DND-41 (cell line): ENCODE measurements around the gene CDHR1.

Experiments
- ATAC-seq: fragments of 200-7000 bp; cut with Tn5 transposase; 3 replicates; pipeline ENCODE4 v1.9.1; 2021; ENCODE audit warnings: low read depth; ENCODE audit not compliant: insufficient read depth
- DNase-seq: peaks from one replicate; pipeline ENCODE4 v3.0.0-alpha.2; 2020
- H2AFZ ChIP-seq: 2 replicates; pipeline ENCODE4 v1.6.0; 2012; ENCODE audit warnings: low read depth, low read length
- H3K27ac ChIP-seq: 2 replicates; pipeline ENCODE4 v1.5.1; 2012; ENCODE audit warnings: low read length, inconsistent platforms
- H3K27me3 ChIP-seq: fragments of 200-600 bp; sonication (generic); 2 replicates; pipeline ENCODE4 v1.6.0; 2012; ENCODE audit warnings: low read length, mild to moderate bottlenecking, inconsistent platforms; ENCODE audit not compliant: insufficient read depth, poor library complexity
- H3K36me3 ChIP-seq: 2 replicates; pipeline ENCODE4 v1.5.1; 2012; ENCODE audit warnings: low read length, inconsistent platforms; ENCODE audit not compliant: insufficient read depth
- H3K4me1 ChIP-seq: 2 replicates; pipeline ENCODE4 v1.5.1; 2012; ENCODE audit warnings: mild to moderate bottlenecking, low read length; ENCODE audit not compliant: insufficient read depth
- H3K4me2 ChIP-seq: 2 replicates; pipeline ENCODE4 v1.6.0; 2012; ENCODE audit warnings: mild to moderate bottlenecking, moderate library complexity, low read length, inconsistent platforms; ENCODE audit not compliant: insufficient read depth
- H3K4me3 ChIP-seq, 2 experiments: fragments of 200-600 bp in 1 of 2; shearing (Covaris generic) in 1 of 2; 2 replicates each; pipeline ENCODE4 v1.5.1; 2012 to 2016; ENCODE audit warnings: inconsistent platforms in 2 of 2, low read length in 2 of 2, mild to moderate bottlenecking in 2 of 2, low read depth in 1 of 2, moderate library complexity in 1 of 2
- H3K79me2 ChIP-seq: 2 replicates; pipeline ENCODE4 v1.6.0; 2012; ENCODE audit warnings: low read length, inconsistent platforms; ENCODE audit not compliant: insufficient read depth
- H3K9ac ChIP-seq: 2 replicates; pipeline ENCODE4 v1.6.0; 2012; ENCODE audit warnings: low read depth, mild to moderate bottlenecking, inconsistent platforms, low read length, moderate library complexity
- H3K9me3 ChIP-seq: 2 replicates; pipeline ENCODE4 v1.5.1; 2012; ENCODE audit warnings: low read length, moderate library complexity, mild to moderate bottlenecking, inconsistent platforms; ENCODE audit not compliant: insufficient read depth, severe bottlenecking
- H4K20me1 ChIP-seq: 2 replicates; pipeline ENCODE4 v1.6.0; 2012; ENCODE audit warnings: low read length; ENCODE audit not compliant: insufficient read depth
- EZH2 ChIP-seq: IDR thresholded peaks from 3 replicates; pipeline ENCODE4 v1.6.1; 2012; ENCODE audit warnings: borderline replicate concordance, low read depth, mild to moderate bottlenecking, moderate library complexity, low read length, inconsistent platforms; ENCODE audit not compliant: severe bottlenecking
- TF ChIP-seq, protein P1 (sequence below): IDR thresholded peaks from 2 replicates; pipeline ENCODE4 v1.5.1; 2012; ENCODE audit warnings: borderline replicate concordance, low read length, moderate library complexity, mild to moderate bottlenecking; ENCODE audit not compliant: poor library complexity, severe bottlenecking; ENCODE audit errors: extremely low read depth

CDHR1 gene

DNA sequence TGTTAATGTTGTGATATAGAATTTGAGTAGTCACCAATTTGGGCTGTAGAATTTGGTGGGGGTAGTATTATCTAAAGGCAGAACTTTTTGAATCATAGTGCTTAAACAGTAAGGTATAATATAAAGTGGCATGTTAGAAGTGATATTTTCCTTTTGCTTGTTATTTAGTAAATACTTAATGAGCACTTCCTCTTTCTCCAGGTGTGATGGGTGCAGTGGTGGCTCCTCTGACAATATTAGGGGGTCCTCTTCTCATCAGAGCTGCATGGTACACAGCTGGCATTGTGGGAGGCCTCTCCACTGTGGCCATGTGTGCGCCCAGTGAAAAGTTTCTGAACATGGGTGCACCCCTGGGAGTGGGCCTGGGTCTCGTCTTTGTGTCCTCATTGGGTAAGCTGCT is 44.5 kb upstream of the CDHR1 start:
- ATAC-seq = no peak
- no peaks in the 10 kb centered on the region for H3K9me3 ChIP-seq
- no peaks in the 10 kb centered on the region for H3K27me3 ChIP-seq
- H3K4me1 ChIP-seq = no peaks in the 10 kb centered on the region
- H3K4me2 ChIP-seq = no peak overlapping the region
- no peaks in the 10 kb centered on the region; the same call in 1 of the 2 replicates for H4K20me1 ChIP-seq
- peaks cover 91% of the 10 kb centered on the region for H3K36me3 ChIP-seq
- no peak for DNase-seq
- no peak overlapping the region for H2AFZ ChIP-seq
- no peak overlapping the region for H3K9ac ChIP-seq
- H3K79me2 ChIP-seq = no peaks in the 10 kb centered on the region
- TF ChIP-seq, protein P1, sequence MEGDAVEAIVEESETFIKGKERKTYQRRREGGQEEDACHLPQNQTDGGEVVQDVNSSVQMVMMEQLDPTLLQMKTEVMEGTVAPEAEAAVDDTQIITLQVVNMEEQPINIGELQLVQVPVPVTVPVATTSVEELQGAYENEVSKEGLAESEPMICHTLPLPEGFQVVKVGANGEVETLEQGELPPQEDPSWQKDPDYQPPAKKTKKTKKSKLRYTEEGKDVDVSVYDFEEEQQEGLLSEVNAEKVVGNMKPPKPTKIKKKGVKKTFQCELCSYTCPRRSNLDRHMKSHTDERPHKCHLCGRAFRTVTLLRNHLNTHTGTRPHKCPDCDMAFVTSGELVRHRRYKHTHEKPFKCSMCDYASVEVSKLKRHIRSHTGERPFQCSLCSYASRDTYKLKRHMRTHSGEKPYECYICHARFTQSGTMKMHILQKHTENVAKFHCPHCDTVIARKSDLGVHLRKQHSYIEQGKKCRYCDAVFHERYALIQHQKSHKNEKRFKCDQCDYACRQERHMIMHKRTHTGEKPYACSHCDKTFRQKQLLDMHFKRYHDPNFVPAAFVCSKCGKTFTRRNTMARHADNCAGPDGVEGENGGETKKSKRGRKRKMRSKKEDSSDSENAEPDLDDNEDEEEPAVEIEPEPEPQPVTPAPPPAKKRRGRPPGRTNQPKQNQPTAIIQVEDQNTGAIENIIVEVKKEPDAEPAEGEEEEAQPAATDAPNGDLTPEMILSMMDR = no peak
- TF ChIP-seq EZH2 = no peak
- no peak overlapping the region for H3K4me3 ChIP-seq
- H3K27ac ChIP-seq = no peak overlapping the region

DNA sequence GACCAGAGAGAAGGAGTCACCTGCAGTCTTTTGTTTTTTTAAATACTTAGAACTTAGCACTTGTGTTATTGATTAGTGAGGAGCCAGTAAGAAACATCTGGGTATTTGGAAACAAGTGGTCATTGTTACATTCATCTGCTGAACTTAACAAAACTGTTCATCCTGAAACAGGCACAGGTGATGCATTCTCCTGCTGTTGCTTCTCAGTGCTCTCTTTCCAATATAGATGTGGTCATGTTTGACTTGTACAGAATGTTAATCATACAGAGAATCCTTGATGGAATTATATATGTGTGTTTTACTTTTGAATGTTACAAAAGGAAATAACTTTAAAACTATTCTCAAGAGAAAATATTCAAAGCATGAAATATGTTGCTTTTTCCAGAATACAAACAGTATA is 41.6 kb upstream of the CDHR1 start:
- Histone ChIP-seq H3K9ac (no peak overlapping the region), H2AFZ (no peak overlapping the region), H3K27me3 (no peaks in the 10 kb centered on the region), H3K36me3 (peaks cover 66% of the 10 kb centered on the region), H3K4me2 (no peak overlapping the region), H3K4me1 (no peaks in the 10 kb centered on the region), H3K27ac (no peak overlapping the region), H3K4me3 (no peak overlapping the region), H3K9me3 (no peaks in the 10 kb centered on the region), H3K79me2 (no peaks in the 10 kb centered on the region), H4K20me1 (no peaks in the 10 kb centered on the region; the same call in 1 of the 2 replicates)
- ATAC-seq (no peak), DNase-seq (no peak)
- TF ChIP-seq, protein P1 = no peak
- TF ChIP-seq EZH2 = no peak

DNA sequence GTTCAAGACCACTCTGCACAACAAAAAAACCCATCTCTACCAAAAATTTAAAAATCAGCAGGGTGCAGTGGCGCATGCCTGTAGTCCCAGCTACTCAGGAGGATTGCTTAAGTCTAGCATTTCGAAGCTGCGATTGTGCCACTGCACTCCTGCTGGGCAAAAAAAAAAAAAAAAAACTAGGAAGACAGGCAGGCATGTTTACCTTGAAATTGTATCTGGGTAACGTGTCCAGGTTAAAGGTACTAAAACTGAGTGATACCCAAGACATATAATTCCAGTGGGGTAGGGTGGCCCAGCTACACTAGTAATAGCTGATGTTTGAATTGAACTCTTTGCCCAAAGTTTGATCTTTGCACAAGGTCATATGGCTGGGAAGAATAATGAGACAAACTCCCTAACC is 38.8 kb upstream of the CDHR1 start:
- TF ChIP-seq, protein P1 = no peak
- TF ChIP-seq EZH2 = no peak
- Histone ChIP-seq H3K9ac (no peak overlapping the region), H3K4me3 (no peak overlapping the region), H3K9me3 (no peaks in the 10 kb centered on the region), H4K20me1 (no peaks in the 10 kb centered on the region), H3K36me3 (peaks cover 43% of the 10 kb centered on the region), H2AFZ (no peak overlapping the region), H3K4me1 (no peaks in the 10 kb centered on the region), H3K79me2 (no peaks in the 10 kb centered on the region), H3K27me3 (peaks cover 3% of the 10 kb centered on the region), H3K4me2 (no peak overlapping the region), H3K27ac (no peak overlapping the region)
- ATAC-seq (no peak), DNase-seq (no peak)

DNA sequence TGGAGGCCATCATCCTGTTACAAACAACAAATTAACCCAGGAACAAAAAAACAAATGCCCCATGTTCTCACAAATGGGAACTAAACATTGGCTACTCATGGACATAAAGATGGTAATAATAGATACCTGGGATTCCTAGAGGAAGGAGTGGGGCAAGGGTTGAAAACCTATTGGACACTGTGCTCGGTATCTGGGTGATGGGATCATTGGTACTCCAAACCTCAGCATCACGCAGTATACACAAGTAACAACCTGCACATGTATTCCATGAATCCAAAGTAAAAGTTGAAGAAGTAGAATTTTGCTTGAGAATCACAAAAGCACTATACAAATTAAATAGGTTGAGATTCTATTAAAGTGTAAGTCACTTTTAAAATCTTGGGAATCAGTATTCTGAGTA is 38.3 kb upstream of the CDHR1 start:
- no peak overlapping the region for H3K4me2 ChIP-seq
- H3K79me2 ChIP-seq = no peaks in the 10 kb centered on the region
- no peak overlapping the region for H3K9ac ChIP-seq
- no peaks in the 10 kb centered on the region for H3K9me3 ChIP-seq
- H3K27me3 ChIP-seq = peaks cover 3% of the 10 kb centered on the region
- no peak overlapping the region for H3K4me3 ChIP-seq
- H3K36me3 ChIP-seq = peaks cover 38% of the 10 kb centered on the region
- TF ChIP-seq, protein P1 = no peak
- no peak for TF ChIP-seq EZH2
- no peak for DNase-seq
- ATAC-seq = no peak
- H3K4me1 ChIP-seq = no peaks in the 10 kb centered on the region
- no peak overlapping the region for H3K27ac ChIP-seq
- no peaks in the 10 kb centered on the region for H4K20me1 ChIP-seq
- no peak overlapping the region for H2AFZ ChIP-seq
